ENCODE results near the gene SSX1. TPM values are rescaled to one million over a fixed set of nuclear protein-coding genes. Genes with fewer than 3 reads are reported as not detected.
"Not testable (repeated sequence)": the region's sequence is repeated elsewhere in the genome, so short reads cannot be mapped to it uniquely, and the experiment has no call there.

Gene SSX1
- total RNA-seq (2021; fragmentation: NEBNext Ultra II Directional; extraction: Animal tissue kit (Norgen Biotek cat#: 25700)) (not detected in 2 replicates), polyA plus RNA-seq (2011; rRNA removed) (0.08 TPM in 1 of 2 replicates, not detected in the other), polyA minus RNA-seq (2011; rRNA and poly(A)+ RNA removed) (not detected in 2 replicates)
- polyA plus RNA-seq (2011; cell fraction: cytosol; rRNA removed), result 0.05 TPM
- not detected for polyA plus RNA-seq (2011; cell fraction: nucleus; rRNA removed)
- polyA plus RNA-seq (2012, experiment 1 of 2), result 0.13 to 0.17 TPM in 2 of 4 replicates, not detected in the others
- polyA plus RNA-seq (2012, experiment 2 of 2), result not detected
- 0.10 TPM for polyA plus RNA-seq (2013, experiment 1 of 2)
- 0.06 TPM for polyA plus RNA-seq (2013, experiment 2 of 2)
- not detected for polyA minus RNA-seq (2011; cell fraction: cytosol; rRNA and poly(A)+ RNA removed)
- polyA minus RNA-seq (2011; cell fraction: nucleus; rRNA and poly(A)+ RNA removed), result not detected
- long read RNA-seq, experiment 1, result 0 reads
- long read RNA-seq, experiment 2, result 0 reads

GRCh38 chrX:48255062-48255796 lies at the start of gene SSX1:
SSX1 (plus strand) TSS chrX:48255392; CDS start chrX:48257242, 1,850 bp downstream.
- H4K5ac ChIP-seq (ENCODE audit: insufficient read length, low read depth, low read length); H3K79me1 ChIP-seq (ENCODE audit: low read depth, low read length); H4K8ac ChIP-seq (ENCODE audit: extremely low read depth, insufficient read depth, low read length); H4K20me1 ChIP-seq (replicated peaks in 1 of 2; ENCODE audit: control insufficient read depth in 1 of 2, insufficient read depth in 2 of 2, low read length in 2 of 2); H3K23me2 ChIP-seq (ENCODE audit: low read depth, low read length); H3K23ac ChIP-seq (ENCODE audit: insufficient read length); H3K56ac ChIP-seq (replicated peaks; ENCODE audit: insufficient read length, low read depth, low read length); H3K18ac ChIP-seq (ENCODE audit: extremely low read depth, low read length); H3K4ac ChIP-seq (replicated peaks; ENCODE audit: insufficient read length, low read depth, low read length); H2BK20ac ChIP-seq (ENCODE audit: low read length); H2AFZ ChIP-seq (ENCODE audit: low read length); CTCF ChIA-PET (ENCODE audit: partially characterized antibody); H4K91ac ChIP-seq (replicated peaks; ENCODE audit: insufficient read length, low read length); H3K9ac ChIP-seq (replicated peaks in 1 of 4; ENCODE audit: extremely low read depth in 1 of 4, low read depth in 3 of 4, low read length in 3 of 4); H3K27ac ChIP-seq (ENCODE audit: low read depth, low read length); H3K14ac ChIP-seq (ENCODE audit: insufficient read length); FAIRE-seq; H2BK5ac ChIP-seq (ENCODE audit: low read depth, low read length); POLR2A ChIA-PET (ENCODE audit: partially characterized antibody); H3K79me2 ChIP-seq (ENCODE audit: control insufficient read depth in 1 of 2, insufficient read depth in 2 of 2, low read length in 2 of 2); H2BK120ac ChIP-seq (replicated peaks; ENCODE audit: low read depth, low read length); H3K27me3 ChIP-seq (replicated peaks in 1 of 4; ENCODE audit: control insufficient read depth in 3 of 4, extremely low read depth in 1 of 4, insufficient read depth in 3 of 4, low read length in 3 of 4); H3K9me3 ChIP-seq (ENCODE audit: insufficient read depth in 2 of 2, low read depth in 1 of 2, low read length in 1 of 2); H2BK12ac ChIP-seq (ENCODE audit: low read depth, low read length); H3K36me3 ChIP-seq (ENCODE audit: control insufficient read depth in 2 of 4, insufficient read depth in 4 of 4, low read length in 3 of 4); H3K4me1 ChIP-seq (replicated peaks in 1 of 4; ENCODE audit: control insufficient read depth in 3 of 4, insufficient read depth in 4 of 4, low read length in 3 of 4); H2BK15ac ChIP-seq (ENCODE audit: low read length); DNase-seq (ENCODE audit: low read depth in 1 of 2, low spot score in 2 of 2); H2AK5ac ChIP-seq (ENCODE audit: low read depth, low read length); H3K4me2 ChIP-seq (ENCODE audit: insufficient read depth in 1 of 2, low read depth in 2 of 2, low read length in 2 of 2); H3K4me3 ChIP-seq (ENCODE audit: extremely low read depth in 1 of 4, insufficient read depth in 2 of 4, low read depth in 3 of 4, low read length in 4 of 4): not testable (repeated sequence)
- WGBS, 2 experiments (ENCODE audit: extremely low coverage in 1 of 2, insufficient coverage in 1 of 2, insufficient read length in 1 of 2, insufficient replicate concordance in 2 of 2, low coverage in 1 of 2, low lambda C conversion rate in 2 of 2, missing lambda C conversion rate in 1 of 2), result 100% methylated on average over 3 of the region's 20 CpGs; no CpG with 5 or more reads in 1 of the 2 experiments

Measured in H1 (cell line).